NT2/D1 (cell line): Measurements from ENCODE around the gene TM6SF1.

Source experiments
- SUZ12 ChIP-seq: IDR thresholded peaks from 2 replicates; pipeline ENCODE4 v1.6.1; 2011; ENCODE audit not compliant: insufficient read length, insufficient read depth; ENCODE audit errors: extremely low read depth
- YY1 ChIP-seq: IDR thresholded peaks from 2 replicates; pipeline ENCODE4 v1.6.1; 2011; ENCODE audit not compliant: insufficient read length, insufficient read depth
- ZNF274 ChIP-seq: IDR thresholded peaks from 2 replicates; pipeline ENCODE4 v1.6.1; 2011; ENCODE audit warnings: mild to moderate bottlenecking, low read depth, low read length

DNA sequence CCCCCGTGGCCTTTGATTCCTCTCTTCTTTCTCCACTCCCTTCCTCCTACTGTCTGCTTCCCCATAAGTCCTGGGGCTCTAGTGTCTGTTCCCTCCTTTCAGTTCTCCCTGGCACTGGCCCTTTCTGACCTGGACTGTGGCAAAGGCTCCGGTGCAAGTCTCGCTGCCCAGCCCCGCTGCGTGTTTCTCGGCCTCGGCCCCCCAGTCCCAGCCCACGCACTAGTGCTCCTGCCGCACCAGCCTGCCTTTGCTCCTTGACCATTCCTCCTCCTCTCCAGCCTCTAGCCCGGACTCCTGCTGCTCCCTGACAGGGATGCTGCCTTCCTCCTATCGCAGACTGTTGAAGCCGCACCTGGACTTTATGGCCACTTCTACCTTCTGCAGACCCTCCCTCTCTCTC, 2.1 kb downstream of the TM6SF1 start:
- TF ChIP-seq SUZ12 (no peak), YY1 (no peak), ZNF274 (no peak)
